ENCODE results near the gene GSTA4. TPM values are rescaled to one million over a fixed set of nuclear protein-coding genes. Genes with fewer than 3 reads are reported as not detected.
"Not testable (repeated sequence)": the region's sequence is repeated elsewhere in the genome, so short reads cannot be mapped to it uniquely, and the experiment has no call there.

Gene GSTA4
- total RNA-seq, 2 experiments from 2014 or later = 0.63 to 1.1 TPM

GRCh38 chr6:52960211-52960610 is 34.9 kb downstream of the GSTA4 start:
- H3K36me3 ChIP-seq (ENCODE audit: insufficient read depth, low read length); H3K4me1 ChIP-seq (ENCODE audit: insufficient read depth, low read length, poor library complexity, severe bottlenecking); H3K4me3 ChIP-seq (ENCODE audit: low read depth, low read length, poor library complexity, severe bottlenecking); H3K79me2 ChIP-seq (ENCODE audit: insufficient read depth, low read depth, low read length); BruUV-seq (replicated peaks); H4K20me1 ChIP-seq (ENCODE audit: insufficient read depth, low read length); H2AFZ ChIP-seq (ENCODE audit: low read length); POLR2A ChIA-PET; H3K9me3 ChIP-seq (ENCODE audit: low read length); H3K9me2 ChIP-seq (ENCODE audit: insufficient read depth, low read length); intact Hi-C loops (cut with micrococcal nuclease; ENCODE audit: unreplicated experiment); CTCF ChIA-PET (ENCODE audit: unreplicated experiment); H3K27ac ChIP-seq (ENCODE audit: low read depth, low read length, poor library complexity, severe bottlenecking); H3K4me2 ChIP-seq (ENCODE audit: low read length); DNase-seq (ENCODE audit: low spot score): not testable (repeated sequence)

- H3K9me2 ChIP-seq (ENCODE audit: insufficient read depth, low read length) = no peaks in the 10 kb centered on the region
- H3K79me2 ChIP-seq (ENCODE audit: insufficient read depth, low read depth, low read length) = no peaks in the 10 kb centered on the region
- no TSS peak for BruUV-seq (replicated peaks)
- H3K4me3 ChIP-seq (ENCODE audit: low read depth, low read length, poor library complexity, severe bottlenecking) = no peak overlapping the region
- POLR2A ChIA-PET = interaction anchor here (0.6 kb wide), 1 partner anchor 318 kb away, joined by 3 read pairs; no protein-coding TSS in a partner anchor
- H2AFZ ChIP-seq (ENCODE audit: low read length) = no peak overlapping the region
- H3K4me2 ChIP-seq (ENCODE audit: low read length) = no peak overlapping the region
- H3K27ac ChIP-seq (ENCODE audit: low read depth, low read length, poor library complexity, severe bottlenecking) = no peak overlapping the region
- H3K9me3 ChIP-seq (ENCODE audit: low read length) = no peaks in the 10 kb centered on the region
- DNase-seq (ENCODE audit: low spot score) = no peak
- no peak for TF ChIP-seq EZH2phosphoT487 (IDR thresholded peaks at IDR 0.05; ENCODE audit: borderline replicate concordance, low read depth, low read length)
- no peak for TF ChIP-seq CTCF (conservative IDR thresholded peaks at IDR 0.05; ENCODE audit: low read length)
- CTCF ChIA-PET (ENCODE audit: unreplicated experiment) = no interaction called here
- H3K36me3 ChIP-seq (ENCODE audit: insufficient read depth, low read length) = no peaks in the 10 kb centered on the region
- no peaks in the 10 kb centered on the region for H3K4me1 ChIP-seq (ENCODE audit: insufficient read depth, low read length, poor library complexity, severe bottlenecking)
- H4K20me1 ChIP-seq (ENCODE audit: insufficient read depth, low read length) = no peaks in the 10 kb centered on the region
- intact Hi-C loops (cut with micrococcal nuclease; ENCODE audit: unreplicated experiment) = loop anchor here (10.0 kb wide), 1 partner anchor 1206 kb away; no protein-coding TSS in a partner anchor
These were observed 36.4 kb downstream of the GSTA4 start for GRCh38 chr6:52958546-52959255.

- Histone ChIP-seq H2AFZ (ENCODE audit: low read length) (no peak overlapping the region), H3K9me2 (ENCODE audit: insufficient read depth, low read length) (no peaks in the 10 kb centered on the region), H3K9me3 (ENCODE audit: low read length) (no peaks in the 10 kb centered on the region), H3K4me3 (ENCODE audit: low read depth, low read length, poor library complexity, severe bottlenecking) (no peak overlapping the region), H4K20me1 (ENCODE audit: insufficient read depth, low read length) (no peaks in the 10 kb centered on the region), H3K27ac (ENCODE audit: low read depth, low read length, poor library complexity, severe bottlenecking) (no peak overlapping the region), H3K36me3 (ENCODE audit: insufficient read depth, low read length) (no peaks in the 10 kb centered on the region), H3K79me2 (ENCODE audit: insufficient read depth, low read depth, low read length) (no peaks in the 10 kb centered on the region), H3K4me2 (ENCODE audit: low read length) (no peak overlapping the region), H3K4me1 (ENCODE audit: insufficient read depth, low read length, poor library complexity, severe bottlenecking) (no peaks in the 10 kb centered on the region)
- CTCF ChIA-PET (ENCODE audit: unreplicated experiment) = no interaction called here
- POLR2A ChIA-PET = no interaction called here
- BruUV-seq (replicated peaks) = no TSS peak
- DNase-seq (ENCODE audit: low spot score) = no peak
- intact Hi-C loops (cut with micrococcal nuclease; ENCODE audit: unreplicated experiment) = loop anchor here (10.0 kb wide), 1 partner anchor 1209 kb away; no protein-coding TSS in a partner anchor
- TF ChIP-seq EZH2phosphoT487 (IDR thresholded peaks at IDR 0.05; ENCODE audit: borderline replicate concordance, low read depth, low read length) = no peak
- TF ChIP-seq CTCF (conservative IDR thresholded peaks at IDR 0.05; ENCODE audit: low read length) = no peak
These were observed 39.2 kb downstream of the GSTA4 start for GRCh38 chr6:52955871-52956270.
